ENCODE measurements around the gene HIBADH. TPM values are rescaled to one million over a fixed set of nuclear protein-coding genes. Genes with fewer than 3 reads are reported as not detected.

The HIBADH gene
- total and polyA plus RNA-seq, 2 of the 4 experiments (the other 2 are of a cell fraction): 36.6 to 52.5 TPM

GRCh38 chr7:27712217-27712616 is 49.5 kb upstream of the HIBADH start (continued):
- TF ChIP-seq, protein P1, sequence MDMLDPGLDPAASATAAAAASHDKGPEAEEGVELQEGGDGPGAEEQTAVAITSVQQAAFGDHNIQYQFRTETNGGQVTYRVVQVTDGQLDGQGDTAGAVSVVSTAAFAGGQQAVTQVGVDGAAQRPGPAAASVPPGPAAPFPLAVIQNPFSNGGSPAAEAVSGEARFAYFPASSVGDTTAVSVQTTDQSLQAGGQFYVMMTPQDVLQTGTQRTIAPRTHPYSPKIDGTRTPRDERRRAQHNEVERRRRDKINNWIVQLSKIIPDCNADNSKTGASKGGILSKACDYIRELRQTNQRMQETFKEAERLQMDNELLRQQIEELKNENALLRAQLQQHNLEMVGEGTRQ (IDR thresholded peaks at IDR 0.05; ENCODE audit: low read depth, low read length): no peak
- TF ChIP-seq, protein P2, sequence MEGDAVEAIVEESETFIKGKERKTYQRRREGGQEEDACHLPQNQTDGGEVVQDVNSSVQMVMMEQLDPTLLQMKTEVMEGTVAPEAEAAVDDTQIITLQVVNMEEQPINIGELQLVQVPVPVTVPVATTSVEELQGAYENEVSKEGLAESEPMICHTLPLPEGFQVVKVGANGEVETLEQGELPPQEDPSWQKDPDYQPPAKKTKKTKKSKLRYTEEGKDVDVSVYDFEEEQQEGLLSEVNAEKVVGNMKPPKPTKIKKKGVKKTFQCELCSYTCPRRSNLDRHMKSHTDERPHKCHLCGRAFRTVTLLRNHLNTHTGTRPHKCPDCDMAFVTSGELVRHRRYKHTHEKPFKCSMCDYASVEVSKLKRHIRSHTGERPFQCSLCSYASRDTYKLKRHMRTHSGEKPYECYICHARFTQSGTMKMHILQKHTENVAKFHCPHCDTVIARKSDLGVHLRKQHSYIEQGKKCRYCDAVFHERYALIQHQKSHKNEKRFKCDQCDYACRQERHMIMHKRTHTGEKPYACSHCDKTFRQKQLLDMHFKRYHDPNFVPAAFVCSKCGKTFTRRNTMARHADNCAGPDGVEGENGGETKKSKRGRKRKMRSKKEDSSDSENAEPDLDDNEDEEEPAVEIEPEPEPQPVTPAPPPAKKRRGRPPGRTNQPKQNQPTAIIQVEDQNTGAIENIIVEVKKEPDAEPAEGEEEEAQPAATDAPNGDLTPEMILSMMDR (conservative IDR thresholded peaks at IDR 0.05; ENCODE audit: low read depth, low read length): no peak
- TF ChIP-seq RCOR1 (IDR thresholded peaks at IDR 0.05; ENCODE audit: insufficient replicate concordance, low read length) (no peak), BHLHE40 (IDR thresholded peaks at IDR 0.05; ENCODE audit: low read depth, low read length) (no peak)

Data from IMR-90 (cell line).